GM23248 (cell line): ENCODE data around the gene TNS3.

Experiments used
- EZH2 ChIP-seq: fragments of 200-600 bp; sonication (generic); IDR thresholded peaks from 2 replicates; pipeline ENCODE4 v1.6.1; 2018; ENCODE audit warnings: antibody characterized with exemption, mild to moderate bottlenecking; ENCODE audit not compliant: insufficient read depth, poor library complexity, severe bottlenecking
- EZH2phosphoT487 ChIP-seq: fragments of 200-600 bp; sonication (generic); IDR thresholded peaks from 2 replicates; pipeline ENCODE4 v1.6.1; 2018; ENCODE audit warnings: antibody characterized with exemption, moderate library complexity, mild to moderate bottlenecking, low read depth; ENCODE audit not compliant: insufficient read depth

- TF ChIP-seq EZH2 (no peak), EZH2phosphoT487 (no peak)
These were observed 191.0 kb downstream of the TNS3 start for GRCh38 chr7:47390914-47391313.
